ENCODE measurements around the gene TRIM50. TPM values are rescaled to one million over a fixed set of nuclear protein-coding genes. Genes with fewer than 3 reads are reported as not detected.
"Not testable (repeated sequence)": the region's sequence is repeated elsewhere in the genome, so short reads cannot be mapped to it uniquely, and the experiment has no call there.

TRIM50 gene
- total RNA-seq, 3 donors from 2014 or later (not counting 1 experiment from before 2014, with no cell fraction given) = not detected

DNA sequence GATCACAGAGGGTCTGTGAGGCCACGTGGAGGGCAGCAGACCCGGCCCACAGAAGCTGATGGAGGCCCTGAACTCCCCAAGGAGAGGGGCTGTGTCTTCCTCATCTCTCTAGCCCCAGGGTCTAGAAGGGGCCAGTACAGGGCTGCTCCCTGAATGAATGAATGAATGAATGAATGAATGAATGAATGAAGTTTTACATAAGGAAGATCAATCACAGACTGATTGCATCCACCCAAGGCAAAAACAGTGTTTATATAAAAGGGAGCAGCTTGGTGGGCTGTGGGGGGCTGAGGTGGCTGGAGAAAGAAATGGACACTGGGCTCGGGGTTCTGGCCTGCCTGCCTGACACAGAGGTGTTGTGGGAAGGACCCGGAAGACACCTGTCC, 14.4 kb downstream of the TRIM50 start:
- peaks cover 6 to 10% of the 10 kb centered on the region in 2 donors for H3K4me1 Mint-ChIP-seq
- no peaks in the 10 kb centered on the region for H3K9me3 Mint-ChIP-seq
- Histone ChIP-seq H3K36me3 (ENCODE audit: control insufficient read depth, insufficient read depth, low read length) (no peaks in the 10 kb centered on the region), H3K27me3 (ENCODE audit: control insufficient read depth, insufficient read depth, low read length) (no peaks in the 10 kb centered on the region), H3K4me1 (ENCODE audit: control insufficient read depth, insufficient read depth, low read length) (peaks cover 9% of the 10 kb centered on the region), H3K27ac (ENCODE audit: low read length) (no peak overlapping the region), H3K4me3 (ENCODE audit: low read length) (no peak overlapping the region), H3K9me3 (ENCODE audit: control insufficient read depth, insufficient read depth, low read length) (no peaks in the 10 kb centered on the region)
- H3K36me3 Mint-ChIP-seq = no peaks in the 10 kb centered on the region
- no peaks in the 10 kb centered on the region for H3K27me3 Mint-ChIP-seq (ENCODE audit: low read depth in 2 of 2)
- WGBS (ENCODE audit: insufficient coverage) = 90% methylated on average over 4 of the region's 4 CpGs
- no peak overlapping the region for H3K4me3 Mint-ChIP-seq
- H3K27ac Mint-ChIP-seq = no peak overlapping the region
- ATAC-seq (no peak), DNase-seq (no peak)
- intact Hi-C loops (cut with micrococcal nuclease) = no loop called here
- TF ChIP-seq, protein P1, sequence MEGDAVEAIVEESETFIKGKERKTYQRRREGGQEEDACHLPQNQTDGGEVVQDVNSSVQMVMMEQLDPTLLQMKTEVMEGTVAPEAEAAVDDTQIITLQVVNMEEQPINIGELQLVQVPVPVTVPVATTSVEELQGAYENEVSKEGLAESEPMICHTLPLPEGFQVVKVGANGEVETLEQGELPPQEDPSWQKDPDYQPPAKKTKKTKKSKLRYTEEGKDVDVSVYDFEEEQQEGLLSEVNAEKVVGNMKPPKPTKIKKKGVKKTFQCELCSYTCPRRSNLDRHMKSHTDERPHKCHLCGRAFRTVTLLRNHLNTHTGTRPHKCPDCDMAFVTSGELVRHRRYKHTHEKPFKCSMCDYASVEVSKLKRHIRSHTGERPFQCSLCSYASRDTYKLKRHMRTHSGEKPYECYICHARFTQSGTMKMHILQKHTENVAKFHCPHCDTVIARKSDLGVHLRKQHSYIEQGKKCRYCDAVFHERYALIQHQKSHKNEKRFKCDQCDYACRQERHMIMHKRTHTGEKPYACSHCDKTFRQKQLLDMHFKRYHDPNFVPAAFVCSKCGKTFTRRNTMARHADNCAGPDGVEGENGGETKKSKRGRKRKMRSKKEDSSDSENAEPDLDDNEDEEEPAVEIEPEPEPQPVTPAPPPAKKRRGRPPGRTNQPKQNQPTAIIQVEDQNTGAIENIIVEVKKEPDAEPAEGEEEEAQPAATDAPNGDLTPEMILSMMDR (IDR thresholded peaks at IDR 0.05) = no peak

DNA sequence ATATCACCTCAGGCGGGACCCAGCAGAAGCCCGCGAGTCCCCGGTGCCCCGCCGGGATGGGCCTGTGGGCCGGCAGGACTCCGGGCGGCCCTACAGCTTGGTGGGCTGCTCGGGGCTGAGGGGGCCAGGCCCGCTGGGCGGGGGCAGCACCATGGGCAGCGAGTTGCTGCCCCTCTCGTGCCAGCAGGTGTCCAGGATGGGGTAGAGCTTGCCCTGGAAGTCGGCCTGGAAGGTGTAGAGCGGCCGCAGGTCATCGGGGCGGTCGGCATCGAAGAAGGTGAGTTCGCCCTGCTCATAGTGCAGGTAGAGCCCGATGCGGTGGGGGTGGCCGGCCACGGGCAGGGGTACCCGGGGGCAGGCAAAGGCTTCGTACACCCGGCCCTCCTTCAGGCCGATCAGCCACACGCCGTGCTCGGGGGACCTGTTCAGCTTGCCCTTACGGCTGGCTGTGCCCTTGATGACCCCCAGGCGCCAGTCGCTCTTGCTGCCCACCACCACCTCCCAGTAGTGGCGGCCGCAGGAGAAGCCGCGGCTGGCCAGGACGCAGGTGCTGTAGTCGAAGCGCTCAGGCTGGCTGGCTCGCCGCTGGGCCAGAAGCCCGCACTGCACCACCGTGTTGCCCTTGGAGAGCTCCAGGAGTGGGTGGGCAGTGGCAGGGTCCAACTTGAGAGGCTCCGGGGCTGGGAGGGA, 14.9 kb downstream of the TRIM50 start:
- H3K27ac Mint-ChIP-seq = no peak overlapping the region
- WGBS (ENCODE audit: insufficient coverage) = 95% methylated on average over 48 of the region's 48 CpGs
- no peak overlapping the region for H3K27ac ChIP-seq (ENCODE audit: low read length)
- no peak for ATAC-seq
- no peaks in the 10 kb centered on the region for H3K36me3 ChIP-seq (ENCODE audit: control insufficient read depth, insufficient read depth, low read length)
- H3K27me3 ChIP-seq (ENCODE audit: control insufficient read depth, insufficient read depth, low read length) = no peaks in the 10 kb centered on the region
- H3K4me3 ChIP-seq (ENCODE audit: low read length) = no peak overlapping the region
- DNase-seq = no peak
- H3K4me3 Mint-ChIP-seq = no peak overlapping the region
- TF ChIP-seq, protein P1 (IDR thresholded peaks at IDR 0.05) = no peak
- H3K4me1 Mint-ChIP-seq = peaks cover 10 to 16% of the 10 kb centered on the region in 2 donors
- no peaks in the 10 kb centered on the region for H3K27me3 Mint-ChIP-seq (ENCODE audit: low read depth in 2 of 2)
- intact Hi-C loops (cut with micrococcal nuclease) = no loop called here
- no peaks in the 10 kb centered on the region for H3K36me3 Mint-ChIP-seq
- H3K9me3 Mint-ChIP-seq = no peaks in the 10 kb centered on the region
- H3K4me1 ChIP-seq (ENCODE audit: control insufficient read depth, insufficient read depth, low read length) = peaks cover 12% of the 10 kb centered on the region
- H3K9me3 ChIP-seq (ENCODE audit: control insufficient read depth, insufficient read depth, low read length) = no peaks in the 10 kb centered on the region

DNA sequence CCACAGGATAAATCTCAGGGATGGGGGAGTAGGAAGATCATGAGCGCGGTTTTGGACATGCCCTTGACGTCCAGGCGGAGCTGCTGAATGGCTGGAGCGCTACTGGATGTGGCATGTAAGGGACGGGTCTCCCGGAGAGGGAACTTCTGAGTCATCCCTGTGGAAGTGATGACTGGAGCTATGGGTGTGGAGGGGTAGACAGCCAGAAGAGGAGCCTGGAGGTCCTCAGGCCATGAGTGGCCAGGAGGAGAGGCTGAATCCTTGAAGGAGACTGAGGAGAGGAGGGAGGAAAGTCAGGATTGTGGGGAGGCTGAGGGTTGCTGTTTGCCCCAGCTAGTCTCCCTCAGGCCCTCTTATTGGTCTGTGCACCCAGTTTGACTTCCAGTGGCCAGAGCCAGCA, 16.5 kb downstream of the TRIM50 start:
- H3K9me3 Mint-ChIP-seq; H3K36me3 ChIP-seq (ENCODE audit: control insufficient read depth, insufficient read depth, low read length); H3K4me3 Mint-ChIP-seq; ATAC-seq; H3K27ac ChIP-seq (ENCODE audit: low read length); intact Hi-C loops (cut with micrococcal nuclease); H3K9me3 ChIP-seq (ENCODE audit: control insufficient read depth, insufficient read depth, low read length); H3K36me3 Mint-ChIP-seq; H3K4me3 ChIP-seq (ENCODE audit: low read length); DNase-seq; H3K27ac Mint-ChIP-seq; H3K27me3 ChIP-seq (ENCODE audit: control insufficient read depth, insufficient read depth, low read length); H3K27me3 Mint-ChIP-seq (ENCODE audit: low read depth in 2 of 2): not testable (repeated sequence)
- H3K4me1 ChIP-seq (ENCODE audit: control insufficient read depth, insufficient read depth, low read length) = peaks cover 20% of the 10 kb centered on the region
- H3K4me1 Mint-ChIP-seq = peaks cover 24 to 31% of the 10 kb centered on the region in 2 donors
- 98% methylated on average over 7 of the region's 7 CpGs for WGBS (ENCODE audit: insufficient coverage)

DNA sequence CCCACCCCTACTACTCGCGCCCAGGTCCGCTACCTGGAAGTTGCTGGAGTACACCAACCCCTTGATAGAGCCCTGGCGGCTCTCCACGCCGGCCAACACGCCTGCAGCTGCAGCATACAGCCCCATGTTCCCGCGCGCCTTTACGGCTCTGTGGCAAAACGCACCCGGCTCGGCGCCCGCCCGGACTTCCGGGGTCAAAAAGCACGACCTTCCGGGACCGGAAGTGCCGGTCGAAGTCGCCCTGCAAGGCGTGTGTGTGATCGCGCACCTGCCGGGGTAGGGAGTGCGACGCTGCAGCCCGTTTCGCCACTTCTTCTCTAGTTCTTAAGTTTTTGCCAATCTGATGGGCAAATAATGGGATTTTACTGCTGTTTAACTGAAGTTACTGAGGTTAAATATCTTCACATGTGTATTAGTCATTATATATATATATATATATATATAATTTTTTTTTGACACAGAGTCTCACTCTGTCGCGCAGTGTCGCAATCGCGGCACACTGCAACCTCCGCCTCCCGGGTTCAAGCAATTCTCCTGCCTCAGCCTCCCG, 19.1 kb downstream of the TRIM50 start, which contains the start of gene NSUN5:
NSUN5 (minus strand) TSS at position 162 of the 550 bp plus-strand sequence; CDS start at position 126, 36 bp downstream.
- ATAC-seq (peak; percentile 98 to 99 (median 99)), DNase-seq (peak; percentile 85 to 93)
- TF ChIP-seq, protein P1 (IDR thresholded peaks at IDR 0.05) = no peak
- Histone ChIP-seq H3K36me3 (ENCODE audit: control insufficient read depth, insufficient read depth, low read length) (peaks cover 16% of the 10 kb centered on the region), H3K27me3 (ENCODE audit: control insufficient read depth, insufficient read depth, low read length) (no peaks in the 10 kb centered on the region), H3K4me1 (ENCODE audit: control insufficient read depth, insufficient read depth, low read length) (peaks cover 20% of the 10 kb centered on the region), H3K9me3 (ENCODE audit: control insufficient read depth, insufficient read depth, low read length) (no peaks in the 10 kb centered on the region), H3K4me3 (ENCODE audit: low read length) (peak within 1 kb of the TSS; percentile 81), H3K27ac (ENCODE audit: low read length) (peak within 1 kb of the TSS; percentile 58)
- Mint-ChIP-seq H3K9me3 (no peaks in the 10 kb centered on the region), H3K27me3 (ENCODE audit: low read depth in 2 of 2) (no peaks in the 10 kb centered on the region), H3K27ac (peak within 1 kb of the TSS; percentile 83 to 94), H3K4me1 (peaks cover 25 to 37% of the 10 kb centered on the region in 2 donors), H3K36me3 (no peaks in the 10 kb centered on the region), H3K4me3 (peak within 1 kb of the TSS; percentile 99)
- 13% methylated on average over 40 of the region's 40 CpGs for WGBS (ENCODE audit: insufficient coverage)
- intact Hi-C loops (cut with micrococcal nuclease) = no loop called here

Data from natural killer cell (primary cell).